A549 (cell line): ENCODE data around the gene STIP1. TPM values are rescaled to one million over a fixed set of nuclear protein-coding genes. Genes with fewer than 3 reads are reported as not detected.

ENCODE experiments used
- ATAC-seq, 2 experiments: fragments of 200-7000 bp in 1 of 2; fragments of >200 bp in 1 of 2; cut with Nextera tagmentation in 1 of 2; cut with Tn5 transposase in 1 of 2; 3 replicates each; pipeline versions ENCODE4 v1.8.0 to v1.9.1; 2018 to 2020; ENCODE audit warnings: mild to moderate bottlenecking in 1 of 2, moderate library complexity in 1 of 2
- CTCF ChIA-PET: fragments of 300-600 bp; sonication (Branson Sonifier 250); formaldehyde crosslinking; extraction: SDS; loops from one replicate; lab custom pipeline; 2021; ENCODE audit warnings: antibody characterized with exemption, inconsistent platforms; lab: Yijun Ruan, JAX
- POLR2A ChIA-PET: fragments of 350-600 bp; formaldehyde crosslinking; extraction: SDS; loops from one replicate; lab custom pipeline; 2021; ENCODE audit warnings: antibody characterized with exemption, inconsistent platforms; lab: Yijun Ruan, JAX
- DNase-seq, 2 experiments: peaks; one replicate each; pipeline versions ENCODE4 v3.0.0 to v3.0.0-alpha.2; 2011 to 2016; ENCODE audit warnings: low read depth in 1 of 2, low spot score in 1 of 2
- FAIRE-seq: peaks from 2 replicates; lab custom pipeline; 2011; peaks lifted over from hg19 to GRCh38; lab: Jason Lieb, UNC
- H3K27ac ChIP-seq, 2 experiments: fragments of >200 bp; sonication (Bioruptor Twin); formaldehyde crosslinking; 3 replicates each; pipeline ENCODE4 v1.5.1; 2016 to 2017
- H3K4me1 ChIP-seq: fragments of >200 bp; sonication (Bioruptor Twin); formaldehyde crosslinking; 3 replicates; pipeline ENCODE4 v1.6.1; 2016
- H3K4me2 ChIP-seq: fragments of >200 bp; sonication (Bioruptor Twin); formaldehyde crosslinking; 3 replicates; pipeline ENCODE4 v1.6.1; 2016
- H3K4me3 ChIP-seq: fragments of >200 bp; sonication (Bioruptor Twin); formaldehyde crosslinking; 3 replicates; pipeline ENCODE4 v1.5.1; 2016
- H3K9me3 ChIP-seq: fragments of >200 bp; sonication (Bioruptor Twin); formaldehyde crosslinking; 3 replicates; pipeline ENCODE4 v1.6.1; 2016
- BCL3 ChIP-seq: fragments of >200 bp; sonication (Bioruptor Twin); formaldehyde crosslinking; IDR thresholded peaks from 3 replicates; pipeline ENCODE4 v1.6.1; 2016
- BHLHE40 ChIP-seq: IDR thresholded peaks from 2 replicates; pipeline ENCODE4 v1.6.1; 2012; ENCODE audit warnings: low read depth, low read length, inconsistent platforms
- CEBPB ChIP-seq, 2 experiments: fragments of >200 bp in 1 of 2; sonication (Bioruptor Twin) in 1 of 2; formaldehyde crosslinking in 1 of 2; IDR thresholded peaks; 2 replicates each; pipeline ENCODE4 v1.6.1; 2012 to 2016
- CHD2 ChIP-seq: fragments of 150-350 bp; IDR thresholded peaks from 2 replicates; pipeline ENCODE4 v1.6.1; 2014; ENCODE audit warnings: low read length; ENCODE audit not compliant: partially characterized antibody
- EHF ChIP-seq: fragments of 250-450 bp; sonication (Bioruptor Pico); IDR thresholded peaks from 2 replicates; pipeline ENCODE4 v1.5.0; 2020; ENCODE audit warnings: mild to moderate bottlenecking
- EP300 ChIP-seq, 2 experiments: fragments of >200 bp; sonication (Bioruptor Twin); formaldehyde crosslinking; IDR thresholded peaks; 2 replicates in 1 of 2; 3 replicates in 1 of 2; pipeline ENCODE4 v1.6.1; 2016 to 2017
- ESRRA ChIP-seq: fragments of 150-350 bp; IDR thresholded peaks from 2 replicates; pipeline ENCODE4 v1.6.1; 2014; ENCODE audit warnings: mild to moderate bottlenecking, low read length, borderline replicate concordance
- FOXS1 ChIP-seq: fragments of 250-450 bp; sonication (Bioruptor Pico); IDR thresholded peaks from 2 replicates; pipeline ENCODE4 v1.5.0; 2020; ENCODE audit warnings: mild to moderate bottlenecking, moderate library complexity
- HDAC2 ChIP-seq: fragments of 200-600 bp; sonication (generic); IDR thresholded peaks from 2 replicates; pipeline ENCODE4 v1.6.1; 2016
- HEYL ChIP-seq: fragments of 250-450 bp; sonication (Bioruptor Pico); IDR thresholded peaks from 2 replicates; pipeline ENCODE4 v1.8.0; 2021; ENCODE audit warnings: mild to moderate bottlenecking, moderate library complexity
- HOXB5 ChIP-seq: fragments of 250-450 bp; sonication (Bioruptor Pico); IDR thresholded peaks from 2 replicates; pipeline ENCODE4 v1.5.0; 2020; ENCODE audit warnings: mild to moderate bottlenecking, moderate library complexity
- JUN ChIP-seq, 2 experiments: fragments of >200 bp; sonication (Bioruptor Twin); formaldehyde crosslinking; IDR thresholded peaks; 2 replicates in 1 of 2; 3 replicates in 1 of 2; pipeline ENCODE4 v1.6.1; 2016 to 2017
- JUNB ChIP-seq: fragments of >200 bp; sonication (Bioruptor Twin); formaldehyde crosslinking; IDR thresholded peaks from 2 replicates; pipeline ENCODE4 v1.6.1; 2016
- KDM1A ChIP-seq: fragments of 200-600 bp; sonication (generic); IDR thresholded peaks from 2 replicates; pipeline ENCODE4 v1.6.1; 2016; ENCODE audit warnings: low read depth, mild to moderate bottlenecking
- MAFK ChIP-seq: fragments of 450-650 bp; IDR thresholded peaks from 2 replicates; pipeline ENCODE4 v1.6.1; 2014; ENCODE audit not compliant: partially characterized antibody
- MAZ ChIP-seq: fragments of 150-350 bp; IDR thresholded peaks from 2 replicates; pipeline ENCODE4 v1.6.1; 2014; ENCODE audit warnings: antibody characterized with exemption, low read depth, low read length, borderline replicate concordance
- PBX3 ChIP-seq: IDR thresholded peaks from 2 replicates; pipeline ENCODE4 v1.6.1; 2012
- PHF8 ChIP-seq: fragments of 200-600 bp; sonication (generic); IDR thresholded peaks from 2 replicates; pipeline ENCODE4 v1.6.1; 2016; ENCODE audit warnings: low read depth, mild to moderate bottlenecking, antibody characterized with exemption, moderate library complexity, borderline replicate concordance
- POLR2A ChIP-seq: IDR thresholded peaks from 2 replicates; pipeline ENCODE4 v1.6.1; 2012; ENCODE audit warnings: mild to moderate bottlenecking, low read length
- POLR2AphosphoS2 ChIP-seq: conservative IDR thresholded peaks from 2 replicates; pipeline ENCODE4 v1.6.1; 2012; ENCODE audit warnings: low read length, improper control_type of control experiment, inconsistent platforms
- RAD21 ChIP-seq, 2 experiments: fragments of >200 bp in 1 of 2; sonication (Bioruptor Twin) in 1 of 2; formaldehyde crosslinking in 1 of 2; IDR thresholded peaks in 1 of 2; conservative IDR thresholded peaks in 1 of 2; 2 replicates in 1 of 2; 3 replicates in 1 of 2; pipeline ENCODE4 v1.6.1; 2012 to 2018; ENCODE audit warnings: inconsistent platforms in 1 of 2
- RARB ChIP-seq: fragments of 250-450 bp; sonication (Bioruptor Pico); IDR thresholded peaks from 2 replicates; pipeline ENCODE4 v1.8.0; 2021; ENCODE audit warnings: mild to moderate bottlenecking, moderate library complexity
- RFX5 ChIP-seq: fragments of 450-650 bp; IDR thresholded peaks from 2 replicates; pipeline ENCODE4 v1.7.1; 2014; ENCODE audit warnings: antibody characterized with exemption, mild to moderate bottlenecking, moderate library complexity
- RNF2 ChIP-seq: fragments of 200-600 bp; sonication (generic); IDR thresholded peaks from 2 replicates; pipeline ENCODE4 v1.6.1; 2016; ENCODE audit warnings: low read depth, mild to moderate bottlenecking, antibody characterized with exemption, moderate library complexity, borderline replicate concordance
- TFCP2L1 ChIP-seq: fragments of 250-450 bp; sonication (Bioruptor Pico); IDR thresholded peaks from 2 replicates; pipeline ENCODE4 v1.5.0; 2021; ENCODE audit warnings: mild to moderate bottlenecking
- TP53 ChIP-seq: fragments of 250-450 bp; sonication (Bioruptor Pico); IDR thresholded peaks from 2 replicates; pipeline ENCODE4 v1.5.0; 2021; ENCODE audit warnings: mild to moderate bottlenecking, moderate library complexity
- USF2 ChIP-seq: fragments of 450-650 bp; IDR thresholded peaks from 2 replicates; pipeline ENCODE4 v1.6.1; 2014; ENCODE audit warnings: antibody characterized with exemption
- ZFP36 ChIP-seq: fragments of 450-650 bp; IDR thresholded peaks from 2 replicates; pipeline ENCODE4 v1.6.1; 2014; ENCODE audit warnings: borderline replicate concordance; ENCODE audit not compliant: partially characterized antibody
- WGBS: methylation state at CpG from one replicate; pipeline ENCODE4 v1.1.6; 2017; ENCODE audit errors: missing lambda C conversion rate; 5-methylcytosine and 5-hydroxymethylcytosine counted together
- polyA plus RNA-seq, 4 experiments: library from polyadenylated mRNA; depleted of rRNA in 3 of 4; stranded (reverse); fragments of >200 nt; fragmentation: RNase III in 1 of 4; extraction: RNeasy Plus Mini Kit Qiagen cat#74134 plus additional on column Dnase treatment in 1 of 4; gene quantifications; 2 replicates in 3 of 4; 3 replicates in 1 of 4; pipeline ENCODE4 v1.2.3, GENCODE V29; 2011 to 2017
- TF ChIP-seq, protein P1 (sequence below): fragments of >200 bp; sonication (Bioruptor Twin); formaldehyde crosslinking; IDR thresholded peaks from 2 replicates; pipeline ENCODE4 v1.6.1; 2016
- TF ChIP-seq, protein P2 (sequence below): fragments of 250-450 bp; sonication (Bioruptor Pico); IDR thresholded peaks from 2 replicates; pipeline ENCODE4 v1.5.0; 2021; ENCODE audit warnings: mild to moderate bottlenecking, moderate library complexity, borderline replicate concordance

Gene STIP1
- polyA plus RNA-seq, 2 of the 4 experiments (the other 2 are of a cell fraction): 288 to 297 TPM

DNA sequence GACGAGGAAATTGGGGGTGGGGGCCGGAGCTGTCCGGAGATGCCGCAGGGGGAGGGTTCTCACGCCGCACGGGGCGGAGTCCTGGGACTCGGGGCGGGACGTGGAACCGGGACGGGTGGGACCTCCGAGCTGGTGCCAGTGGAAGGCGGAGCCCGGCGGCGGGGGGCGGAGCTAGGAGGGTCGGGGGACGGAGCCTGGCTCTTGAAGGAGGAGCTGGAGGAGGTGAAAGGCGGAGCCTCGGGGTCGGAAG is 55.2 kb downstream of the STIP1 start:
- ChIA-PET CTCF (interaction anchor here (0.8 to 12.2 kb wide), 3 partner anchors 9 to 63 kb away, joined by 4 to 206 read pairs (median 4); partner anchors contain the start of genes CATSPERZ and ESRRA), POLR2A (interaction anchor here (0.7 to 2.7 kb wide), 15 partner anchors 9 to 101 kb away, joined by 3 to 15 read pairs (median 5); partner anchors contain the start of genes BAD, DNAJC4, GPR137 and MACROD1)
- no peak for FAIRE-seq
- DNase-seq: peak in 1 of 2 experiments; percentile 99
- Histone ChIP-seq H3K4me1 (peaks cover 41% of the 10 kb centered on the region), H3K27ac (peak overlapping the region; percentile 88), H3K9me3 (no peaks in the 10 kb centered on the region), H3K4me3 (peak overlapping the region; percentile 53), H3K4me2 (peak overlapping the region; percentile 81; the same call in 1 of the 3 replicates)
- 0% methylated on average over 2 of the region's 24 CpGs for WGBS
- 0 out of 2 replicates have a peak, but pooled peaks have one; percentile 46 for TF ChIP-seq TFCP2L1
- TF ChIP-seq MAZ: no peak
- no peak for TF ChIP-seq RARB (CRISPR knock-in tag)
- TF ChIP-seq HEYL: no peak
- TF ChIP-seq CHD2: no peak
- no peak for TF ChIP-seq USF2
- TF ChIP-seq RNF2: no peak
- TF ChIP-seq, all 56 proteins: peak for 1
- peak; percentile 55 to 78 for ATAC-seq

DNA sequence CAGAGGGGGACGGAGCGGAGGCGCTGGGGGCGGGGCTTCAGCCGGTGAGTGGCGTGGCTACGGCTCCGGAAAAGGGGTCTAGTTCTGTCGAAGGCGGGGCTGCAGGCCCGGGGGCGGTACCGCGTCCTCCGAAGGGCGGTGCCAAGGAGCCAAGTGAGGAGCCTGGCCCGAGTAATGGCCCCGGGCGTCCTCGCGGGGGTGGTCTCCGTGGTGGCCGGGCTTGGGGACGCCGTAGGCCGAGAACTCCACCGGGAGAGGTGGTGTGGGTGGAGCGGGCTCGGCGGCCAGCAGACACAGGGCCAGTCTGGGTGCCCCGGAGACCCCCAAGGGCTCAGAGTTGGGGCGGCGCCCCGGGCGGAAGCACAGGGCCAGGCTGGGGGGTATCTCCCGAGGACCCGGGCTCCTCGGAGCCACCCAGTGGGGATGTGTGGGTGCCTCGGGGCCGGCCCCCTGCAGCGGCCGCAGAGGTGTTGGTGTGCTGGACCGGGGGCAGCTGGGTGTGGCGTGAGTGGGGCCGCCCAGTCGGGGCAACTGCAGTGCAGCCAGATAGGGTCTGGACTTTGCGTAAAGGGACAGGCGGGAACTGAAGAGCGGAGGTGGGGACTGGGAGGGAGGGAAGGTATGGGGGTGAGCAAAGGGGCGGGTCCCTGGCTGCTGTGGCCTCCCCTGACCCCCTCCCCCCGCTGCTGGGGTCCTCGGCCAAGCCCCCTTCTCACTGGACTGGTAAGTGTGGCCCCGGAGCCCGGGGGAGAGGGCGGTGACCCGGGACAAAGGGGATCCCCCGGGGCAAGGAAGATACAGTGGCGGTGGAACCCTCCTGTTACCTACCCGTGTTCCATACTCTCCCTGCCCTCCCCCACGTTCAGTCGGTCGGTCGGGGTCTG is 55.8 kb downstream of the STIP1 start:
- peak; percentile 57 to 80 for ATAC-seq
- Histone ChIP-seq H3K4me3 (peak overlapping the region; percentile 73), H3K4me1 (peaks cover 41% of the 10 kb centered on the region), H3K4me2 (peak overlapping the region; percentile 100), H3K9me3 (no peaks in the 10 kb centered on the region), H3K27ac (peak overlapping the region; percentile 91 to 98)
- TF ChIP-seq PBX3 (peak; percentile 78; the same call in 1 of the 2 replicates), USF2 (no peak), HDAC2 (no peak), TFCP2L1 (peak; percentile 89), BCL3 (no peak), KDM1A (no peak), BHLHE40 (no peak), POLR2A (peak; percentile 49), RFX5 (no peak), ESRRA (no peak), POLR2AphosphoS2 (no peak; the same call in 1 of the 2 replicates), ZFP36 (no peak), JUNB (no peak), EP300 (IDR thresholded peaks at IDR 0.05) (no peak), HOXB5 (CRISPR knock-in tag) (no peak), FOXS1 (CRISPR knock-in tag) (no peak), CHD2 (no peak), JUN (IDR thresholded peaks at IDR 0.05) (peak in 1 of 2 experiments; percentile 36; a peak in 1 of 5 replicates), RAD21 (conservative IDR thresholded peaks at IDR 0.05 in 1 of 2, IDR thresholded peaks at IDR 0.05 in 1 of 2) (no peak), EHF (no peak), MAFK (no peak), CEBPB (IDR thresholded peaks at IDR 0.05) (no peak), TP53 (CRISPR knock-in tag) (peak; percentile 86; the same call in 1 of the 2 replicates), PHF8 (peak; percentile 19; the same call in 1 of the 2 replicates)
- TF ChIP-seq, protein P1, sequence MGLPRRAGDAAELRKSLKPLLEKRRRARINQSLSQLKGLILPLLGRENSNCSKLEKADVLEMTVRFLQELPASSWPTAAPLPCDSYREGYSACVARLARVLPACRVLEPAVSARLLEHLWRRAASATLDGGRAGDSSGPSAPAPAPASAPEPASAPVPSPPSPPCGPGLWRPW: no peak
- TF ChIP-seq, protein P2, sequence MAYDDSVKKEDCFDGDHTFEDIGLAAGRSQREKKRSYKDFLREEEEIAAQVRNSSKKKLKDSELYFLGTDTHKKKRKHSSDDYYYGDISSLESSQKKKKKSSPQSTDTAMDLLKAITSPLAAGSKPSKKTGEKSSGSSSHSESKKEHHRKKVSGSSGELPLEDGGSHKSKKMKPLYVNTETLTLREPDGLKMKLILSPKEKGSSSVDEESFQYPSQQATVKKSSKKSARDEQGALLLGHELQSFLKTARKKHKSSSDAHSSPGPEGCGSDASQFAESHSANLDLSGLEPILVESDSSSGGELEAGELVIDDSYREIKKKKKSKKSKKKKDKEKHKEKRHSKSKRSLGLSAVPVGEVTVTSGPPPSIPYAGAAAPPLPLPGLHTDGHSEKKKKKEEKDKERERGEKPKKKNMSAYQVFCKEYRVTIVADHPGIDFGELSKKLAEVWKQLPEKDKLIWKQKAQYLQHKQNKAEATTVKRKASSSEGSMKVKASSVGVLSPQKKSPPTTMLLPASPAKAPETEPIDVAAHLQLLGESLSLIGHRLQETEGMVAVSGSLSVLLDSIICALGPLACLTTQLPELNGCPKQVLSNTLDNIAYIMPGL (CRISPR knock-in tag): 0 out of 2 replicates have a peak, but pooled peaks have one; percentile 57
- POLR2A ChIA-PET: interaction anchor here (0.7 to 2.7 kb wide), 16 partner anchors 9 to 101 kb away, joined by 3 to 15 read pairs (median 5); partner anchors contain the start of genes BAD, DNAJC4, GPR137 and MACROD1
- DNase-seq: peak; percentile 75 to 77
- no peak for FAIRE-seq
- CTCF ChIA-PET: interaction anchor here (0.8 to 12.2 kb wide), 8 partner anchors 9 to 114 kb away, joined by 3 to 220 read pairs (median 4); partner anchors contain the start of genes CATSPERZ, ESRRA and PLCB3
- 2% methylated on average over 32 of the region's 63 CpGs for WGBS
